OCI-LY1 (cell line): ENCODE data around the gene DIDO1.
A peak's percentile ranks its signal among the peaks of the same experiment; 100 is the strongest.

Experiments used
- H2AFZ ChIP-seq: fragments of 200-600 bp; sonication (generic), shearing (Covaris generic); 2 replicates; pipeline ENCODE4 v1.6.0; 2014; ENCODE audit warnings: antibody characterized with exemption, mild to moderate bottlenecking, low read length
- H3F3A ChIP-seq: fragments of 200-600 bp; sonication (generic), shearing (Covaris generic); 2 replicates; pipeline ENCODE4 v1.6.0; 2014; ENCODE audit warnings: mild to moderate bottlenecking, antibody characterized with exemption, low read length, moderate library complexity; ENCODE audit not compliant: insufficient read depth
- H3K27ac ChIP-seq: fragments of 200-600 bp; sonication (generic); 2 replicates; pipeline ENCODE4 v1.5.1; 2014; ENCODE audit warnings: low read length, mixed run types, mild to moderate bottlenecking, low read depth; ENCODE audit not compliant: poor library complexity, severe bottlenecking
- H3K27me3 ChIP-seq: fragments of 200-600 bp; sonication (generic); 2 replicates; pipeline ENCODE4 v1.6.0; 2014; ENCODE audit warnings: antibody characterized with exemption, mild to moderate bottlenecking, low read length, moderate library complexity; ENCODE audit not compliant: insufficient read depth
- H3K36me3 ChIP-seq: fragments of 200-600 bp; sonication (generic); 2 replicates; pipeline ENCODE4 v1.6.1; 2014; ENCODE audit warnings: mild to moderate bottlenecking, antibody characterized with exemption, low read length, moderate library complexity, mixed read lengths; ENCODE audit not compliant: insufficient read depth
- H3K4me1 ChIP-seq: fragments of 200-600 bp; sonication (generic); 2 replicates; pipeline ENCODE4 v1.5.1; 2014; ENCODE audit warnings: mild to moderate bottlenecking, low read length, moderate library complexity; ENCODE audit not compliant: insufficient read depth, severe bottlenecking
- H3K4me2 ChIP-seq: fragments of 200-600 bp; sonication (generic), shearing (Covaris generic); 2 replicates; pipeline ENCODE4 v1.6.1; 2014; ENCODE audit warnings: low read length
- H3K4me3 ChIP-seq: fragments of 200-600 bp; sonication (generic); 2 replicates; pipeline ENCODE4 v1.5.1; 2014; ENCODE audit warnings: low read length, low read depth, mild to moderate bottlenecking, mixed read lengths; ENCODE audit not compliant: poor library complexity, severe bottlenecking
- H3K79me2 ChIP-seq: fragments of 200-600 bp; shearing (Covaris generic); 2 replicates; pipeline ENCODE4 v1.6.1; 2016; ENCODE audit warnings: mixed run types, low read length, mixed read lengths; ENCODE audit not compliant: insufficient read depth
- H3K9ac ChIP-seq: fragments of 200-600 bp; sonication (generic), shearing (Covaris generic); 2 replicates; pipeline ENCODE4 v1.6.1; 2014; ENCODE audit warnings: mild to moderate bottlenecking, low read length, mixed read lengths
- H3K9me2 ChIP-seq: fragments of 200-600 bp; sonication (generic), shearing (Covaris generic); 2 replicates; pipeline ENCODE4 v1.6.1; 2014; ENCODE audit warnings: low read depth, mild to moderate bottlenecking, low read length, mixed read lengths
- H3K9me3 ChIP-seq: fragments of 200-600 bp; shearing (Covaris generic); 2 replicates; pipeline ENCODE4 v1.6.1; 2014; ENCODE audit warnings: low read length, mixed read lengths
- H4K20me1 ChIP-seq: fragments of 200-600 bp; sonication (generic), shearing (Covaris generic); 2 replicates; pipeline ENCODE4 v1.6.0; 2016; ENCODE audit warnings: mild to moderate bottlenecking, low read length; ENCODE audit not compliant: insufficient read depth
- EZH2 ChIP-seq: fragments of 200-600 bp; sonication (generic), shearing (Covaris generic); IDR thresholded peaks from 2 replicates; pipeline ENCODE4 v1.8.0; 2017; ENCODE audit warnings: borderline replicate concordance, mixed run types, mild to moderate bottlenecking, antibody characterized with exemption, low read length, moderate library complexity, mixed read lengths
- TF ChIP-seq, protein P1 (sequence below): fragments of 200-600 bp; sonication (generic), shearing (Covaris generic); IDR thresholded peaks from 2 replicates; pipeline ENCODE4 v1.5.1; 2017; ENCODE audit warnings: mild to moderate bottlenecking, antibody characterized with exemption, low read length, moderate library complexity, mixed read lengths

DIDO1 gene

DNA sequence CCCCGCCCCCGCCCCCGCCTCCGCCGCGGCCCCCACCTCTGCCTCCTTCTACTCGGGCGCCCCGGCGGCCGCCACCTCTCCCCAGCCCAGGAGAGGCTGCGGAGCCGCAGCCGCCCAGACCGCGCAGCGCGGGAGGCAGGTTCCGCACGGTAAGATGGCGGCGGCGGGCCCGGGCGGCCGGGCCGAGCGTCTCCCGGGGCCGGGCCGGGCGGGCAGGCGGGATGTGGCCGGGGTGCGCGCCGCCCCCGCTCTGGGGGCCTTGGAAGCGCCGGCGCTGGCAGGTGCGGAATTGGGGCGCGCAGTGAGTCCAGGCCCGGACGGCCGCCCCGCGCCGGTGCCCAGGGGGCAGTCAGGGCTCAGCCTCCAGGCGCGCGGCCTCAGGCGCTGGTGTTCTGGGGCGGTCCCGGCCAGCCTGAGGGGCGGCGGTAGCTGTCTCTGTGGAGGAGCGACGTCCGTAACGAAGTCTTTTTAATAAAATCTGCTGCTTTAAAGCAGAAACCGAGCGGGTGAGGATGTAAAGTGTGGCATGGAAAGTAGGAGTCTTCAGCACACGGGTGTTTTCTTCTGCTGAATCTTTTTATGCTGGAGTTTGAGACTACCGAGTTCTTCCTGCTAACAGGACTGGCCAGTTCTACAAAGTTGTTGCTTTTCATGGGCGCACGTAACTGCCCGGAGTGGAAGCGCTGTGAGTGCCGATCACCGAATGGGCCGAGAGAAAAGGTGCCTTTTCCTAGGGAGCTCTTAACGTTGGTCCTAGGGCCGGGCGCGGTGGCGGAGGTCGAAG lies 12.0 kb upstream of the DIDO1 start, which contains the start of gene GID8:
Gene GID8, plus strand, starts transcription at position 43 of the 784 bp plus-strand sequence. CDS start 3,356 bp downstream, outside the sequence.
- TF ChIP-seq, protein P1, sequence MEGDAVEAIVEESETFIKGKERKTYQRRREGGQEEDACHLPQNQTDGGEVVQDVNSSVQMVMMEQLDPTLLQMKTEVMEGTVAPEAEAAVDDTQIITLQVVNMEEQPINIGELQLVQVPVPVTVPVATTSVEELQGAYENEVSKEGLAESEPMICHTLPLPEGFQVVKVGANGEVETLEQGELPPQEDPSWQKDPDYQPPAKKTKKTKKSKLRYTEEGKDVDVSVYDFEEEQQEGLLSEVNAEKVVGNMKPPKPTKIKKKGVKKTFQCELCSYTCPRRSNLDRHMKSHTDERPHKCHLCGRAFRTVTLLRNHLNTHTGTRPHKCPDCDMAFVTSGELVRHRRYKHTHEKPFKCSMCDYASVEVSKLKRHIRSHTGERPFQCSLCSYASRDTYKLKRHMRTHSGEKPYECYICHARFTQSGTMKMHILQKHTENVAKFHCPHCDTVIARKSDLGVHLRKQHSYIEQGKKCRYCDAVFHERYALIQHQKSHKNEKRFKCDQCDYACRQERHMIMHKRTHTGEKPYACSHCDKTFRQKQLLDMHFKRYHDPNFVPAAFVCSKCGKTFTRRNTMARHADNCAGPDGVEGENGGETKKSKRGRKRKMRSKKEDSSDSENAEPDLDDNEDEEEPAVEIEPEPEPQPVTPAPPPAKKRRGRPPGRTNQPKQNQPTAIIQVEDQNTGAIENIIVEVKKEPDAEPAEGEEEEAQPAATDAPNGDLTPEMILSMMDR, result no peak
- no peak for TF ChIP-seq EZH2
- Histone ChIP-seq H3K4me2 (peak within 1 kb of the TSS; percentile 98), H3K36me3 (peaks cover 55% of the 10 kb centered on the region), H3K27ac (peak within 1 kb of the TSS; percentile 38), H4K20me1 (no peaks in the 10 kb centered on the region), H3K79me2 (peaks cover 70% of the 10 kb centered on the region), H3K4me3 (peak within 1 kb of the TSS; percentile 97), H3K9me2 (no peaks in the 10 kb centered on the region), H3K9me3 (no peaks in the 10 kb centered on the region), H2AFZ (no peak within 1 kb of the TSS), H3K4me1 (peaks cover 38% of the 10 kb centered on the region), H3F3A (0 out of 2 replicates have a peak, but pooled peaks cover 3% of the 10 kb centered on the region), H3K9ac (peak within 1 kb of the TSS; percentile 98), H3K27me3 (no peaks in the 10 kb centered on the region)

DNA sequence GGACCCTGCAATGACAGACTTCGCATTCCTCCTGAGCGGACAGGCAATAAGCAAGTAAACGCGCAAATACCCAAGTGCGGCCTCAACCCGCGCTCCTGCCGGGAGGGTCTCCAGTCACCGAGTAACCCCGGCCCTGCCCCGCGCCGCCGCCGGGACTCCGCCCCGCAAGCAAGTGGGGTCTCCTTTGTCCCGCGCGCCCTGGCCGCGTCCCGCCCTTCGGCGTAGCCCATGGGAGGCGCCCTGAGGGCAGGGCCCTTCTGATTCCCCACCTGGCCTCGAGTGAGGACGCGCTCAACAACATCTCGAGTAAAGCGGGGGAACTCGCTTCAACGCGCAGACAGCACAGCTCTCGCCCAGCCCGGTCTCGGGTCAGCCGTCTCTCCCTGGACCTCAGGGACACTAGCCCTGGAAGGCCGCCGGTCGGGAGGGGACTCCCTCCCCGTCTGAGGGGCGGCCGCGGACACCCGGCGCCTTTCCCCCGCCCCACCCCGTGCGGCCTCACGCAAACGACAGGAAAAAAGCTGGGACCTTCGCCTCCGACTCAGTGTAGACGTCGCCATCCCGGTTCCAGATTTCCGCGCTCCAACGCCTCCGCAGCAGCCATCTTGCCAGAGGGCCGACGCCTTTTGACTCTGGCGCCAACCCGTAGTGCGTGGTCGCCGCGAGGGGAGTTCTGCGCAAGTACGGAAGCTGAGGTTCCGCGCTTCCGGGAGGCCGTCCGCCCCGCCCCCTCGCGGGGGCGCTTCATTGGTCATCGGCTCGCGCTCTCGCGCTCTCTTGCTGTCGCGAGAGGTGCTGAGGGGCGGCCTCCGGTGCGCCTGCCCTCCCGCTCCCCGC lies 11.2 kb upstream of the DIDO1 start:
- Histone ChIP-seq H3K4me1 (peaks cover 38% of the 10 kb centered on the region), H3K4me3 (peak overlapping the region; percentile 97), H3K9me3 (no peaks in the 10 kb centered on the region), H3K36me3 (peaks cover 55% of the 10 kb centered on the region), H4K20me1 (no peaks in the 10 kb centered on the region), H3F3A (0 out of 2 replicates have a peak, but pooled peaks cover 3% of the 10 kb centered on the region), H3K79me2 (peaks cover 78% of the 10 kb centered on the region), H3K27me3 (no peaks in the 10 kb centered on the region), H3K27ac (peak overlapping the region; percentile 38), H2AFZ (no peak overlapping the region), H3K9ac (peak overlapping the region; percentile 98), H3K9me2 (no peaks in the 10 kb centered on the region), H3K4me2 (peak overlapping the region; percentile 98)
- TF ChIP-seq, protein P1, result no peak
- no peak for TF ChIP-seq EZH2

DNA sequence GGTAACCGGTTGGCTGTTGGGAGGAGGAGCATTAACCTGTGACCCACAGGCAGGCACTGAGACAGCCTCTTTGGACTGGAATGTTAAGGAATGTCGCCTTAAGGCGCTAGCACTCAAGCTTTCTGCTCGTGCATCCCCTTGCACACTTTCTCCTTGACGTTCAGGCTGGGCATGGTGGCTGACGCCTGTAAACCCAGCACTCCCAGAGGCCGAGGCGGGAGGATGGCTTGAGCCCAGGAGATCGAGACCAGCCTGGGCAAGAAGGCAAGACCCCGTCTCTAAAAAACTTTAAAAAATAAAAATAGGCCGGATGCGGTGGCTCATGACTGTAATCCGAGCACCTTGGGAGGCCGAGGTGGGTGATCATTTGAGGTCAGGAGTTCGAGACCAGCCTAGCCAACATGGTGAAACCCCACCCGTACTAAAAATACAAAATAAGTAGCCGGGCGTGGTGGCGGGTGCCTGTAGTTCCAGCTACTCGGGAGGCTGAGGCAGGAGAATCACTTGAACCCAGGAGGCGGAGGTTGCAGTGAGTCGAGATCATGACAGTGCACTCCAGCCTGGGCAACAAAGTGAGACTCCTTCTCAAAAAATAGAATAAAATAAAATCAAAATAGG lies 9.8 kb upstream of the DIDO1 start:
- Histone ChIP-seq H3K9me3 (no peaks in the 10 kb centered on the region), H3K79me2 (peaks cover 90% of the 10 kb centered on the region), H3K9me2 (no peaks in the 10 kb centered on the region), H3K4me3 (peak overlapping the region; percentile 97), H3K4me2 (peak overlapping the region; percentile 98), H3F3A (no peaks in the 10 kb centered on the region), H3K27ac (no peak overlapping the region), H3K9ac (no peak overlapping the region; the same call in 1 of the 2 replicates), H2AFZ (no peak overlapping the region), H3K36me3 (peaks cover 45% of the 10 kb centered on the region), H3K27me3 (no peaks in the 10 kb centered on the region), H3K4me1 (peaks cover 46% of the 10 kb centered on the region), H4K20me1 (no peaks in the 10 kb centered on the region)
- TF ChIP-seq, protein P1, result no peak
- TF ChIP-seq EZH2, result no peak
